AG04450 (cell line): ENCODE measurements around the gene PLAU. TPM values are rescaled to one million over a fixed set of nuclear protein-coding genes. Genes with fewer than 3 reads are reported as not detected.

Source experiments
- CTCF ChIA-PET: fragments of 300-600, 350-600 bp; formaldehyde crosslinking; extraction: SDS; loops from one replicate; lab custom pipeline; 2022; ENCODE audit warnings: antibody characterized with exemption, inconsistent platforms; lab: Charles Lee
- POLR2A ChIA-PET: fragments of 350-600 bp; formaldehyde crosslinking; extraction: SDS; loops from one replicate; lab custom pipeline; 2021; ENCODE audit warnings: antibody characterized with exemption, inconsistent platforms; lab: Yijun Ruan, JAX
- DNase-seq: peaks from one replicate; pipeline ENCODE4 v3.0.0-alpha.2; 2011; ENCODE audit warnings: low read depth, low spot score
- H3K27ac ChIP-seq: one replicate; pipeline ENCODE4 v1.5.1; 2012; ENCODE audit warnings: low read depth, low read length, control low read depth
- H3K27me3 ChIP-seq: one replicate; pipeline ENCODE4 v1.6.0; 2012; ENCODE audit warnings: low read length; ENCODE audit not compliant: control insufficient read depth, insufficient read depth
- H3K4me3 ChIP-seq: 2 replicates; pipeline ENCODE4 v1.5.1; 2011; ENCODE audit warnings: mild to moderate bottlenecking, low read depth, low read length, control low read depth
- H3K9me3 ChIP-seq: 2 replicates; pipeline ENCODE4 v1.5.1; 2012; ENCODE audit warnings: low read length; ENCODE audit not compliant: control insufficient read depth, insufficient read depth
- CTCF ChIP-seq: IDR thresholded peaks from 2 replicates; pipeline ENCODE4 v1.5.1; 2011; ENCODE audit warnings: low read depth, low read length, control low read depth, inconsistent platforms
- polyA plus RNA-seq: library from polyadenylated mRNA; depleted of rRNA; stranded (reverse); fragments of >200 nt; gene quantifications from 2 replicates; pipeline ENCODE4 v1.2.3, GENCODE V29; 2011

Gene PLAU
- polyA plus RNA-seq, 1 experiment: 241 TPM

- no peaks in the 10 kb centered on the region for H3K27me3 ChIP-seq
- ChIA-PET POLR2A (no interaction called here), CTCF (interaction anchor here (1.4 kb wide), 1 partner anchor 15 kb away, joined by 3 read pairs; no protein-coding TSS in a partner anchor)
- no peak for TF ChIP-seq CTCF
- H3K27ac ChIP-seq: no peak overlapping the region
- DNase-seq: no peak
- H3K4me3 ChIP-seq: no peak overlapping the region
- H3K9me3 ChIP-seq: no peaks in the 10 kb centered on the region
These were observed 45.8 kb upstream of the PLAU start for GRCh38 chr10:73865107-73865458.

- no peak for TF ChIP-seq CTCF
- CTCF ChIA-PET: interaction anchor here (1.4 kb wide), 1 partner anchor 16 kb away, joined by 3 read pairs; no protein-coding TSS in a partner anchor
- DNase-seq: no peak
These were observed 45.2 kb upstream of the PLAU start for GRCh38 chr10:73865459-73866442.

GRCh38 chr10:73866621-73867020 is 44.3 kb upstream of the PLAU start:
- CTCF ChIA-PET: interaction anchor here (0.6 kb wide), 1 partner anchor 72 kb away, joined by 6 read pairs; no protein-coding TSS in a partner anchor
- Histone ChIP-seq H3K9me3 (no peaks in the 10 kb centered on the region), H3K4me3 (no peak overlapping the region), H3K27ac (no peak overlapping the region), H3K27me3 (no peaks in the 10 kb centered on the region)
- no peak for TF ChIP-seq CTCF
- no peak for DNase-seq
- POLR2A ChIA-PET: no interaction called here

More at GRCh38 chr10:73865459-73866442, 45.2 kb upstream of the PLAU start:
- Histone ChIP-seq H3K9me3 (no peaks in the 10 kb centered on the region), H3K27me3 (no peaks in the 10 kb centered on the region), H3K4me3 (no peak overlapping the region), H3K27ac (no peak overlapping the region)
- POLR2A ChIA-PET: no interaction called here

- Histone ChIP-seq H3K9me3 (no peaks in the 10 kb centered on the region), H3K4me3 (no peak overlapping the region), H3K27ac (no peak overlapping the region), H3K27me3 (no peaks in the 10 kb centered on the region)
- ChIA-PET POLR2A (no interaction called here), CTCF (interaction anchor here (0.6 to 0.8 kb wide), 2 partner anchors 15 to 73 kb away, joined by 3 to 6 read pairs; no protein-coding TSS in a partner anchor)
- TF ChIP-seq CTCF: no peak
- DNase-seq: no peak
These were observed 43.7 kb upstream of the PLAU start for GRCh38 chr10:73867126-73867807.
